NCI-H187 treated with DMSO at 0.1 percent for 48 hours (cell line): Measurements from ENCODE around the gene OR13C9.
"Not testable (repeated sequence)": the region's sequence is repeated elsewhere in the genome, so short reads cannot be mapped to it uniquely, and the experiment has no call there.

Experiments
- DNase-seq: peaks from one replicate; lab custom pipeline; 2025; lab: John Stamatoyannopoulos, UW

Gene OR13C9, protein sequence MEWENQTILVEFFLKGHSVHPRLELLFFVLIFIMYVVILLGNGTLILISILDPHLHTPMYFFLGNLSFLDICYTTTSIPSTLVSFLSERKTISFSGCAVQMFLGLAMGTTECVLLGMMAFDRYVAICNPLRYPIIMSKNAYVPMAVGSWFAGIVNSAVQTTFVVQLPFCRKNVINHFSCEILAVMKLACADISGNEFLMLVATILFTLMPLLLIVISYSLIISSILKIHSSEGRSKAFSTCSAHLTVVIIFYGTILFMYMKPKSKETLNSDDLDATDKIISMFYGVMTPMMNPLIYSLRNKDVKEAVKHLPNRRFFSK

DNA sequence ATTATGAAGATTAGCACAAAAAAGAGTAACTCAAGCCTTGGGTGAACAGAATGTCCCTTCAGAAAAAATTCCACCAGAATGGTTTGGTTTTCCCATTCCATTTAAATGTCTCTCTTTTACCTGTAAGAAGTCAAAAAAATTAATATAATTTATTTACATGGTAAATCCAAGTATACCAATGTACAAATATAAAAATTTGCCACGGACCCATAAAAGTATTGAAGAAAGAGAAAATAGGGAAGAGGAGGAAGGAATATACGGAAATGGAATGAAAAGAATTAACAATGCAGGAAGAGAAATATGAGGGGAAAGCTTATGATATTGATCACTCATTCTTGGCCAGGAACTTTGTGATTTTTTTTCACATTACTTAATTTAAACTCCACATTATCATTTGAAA, at the start of gene OR13C9:
Gene OR13C9 (minus strand): TSS at position 101 of the 400 bp plus-strand sequence. CDS start 0 bp downstream, at position 101.
- DNase-seq: no peak

DNA sequence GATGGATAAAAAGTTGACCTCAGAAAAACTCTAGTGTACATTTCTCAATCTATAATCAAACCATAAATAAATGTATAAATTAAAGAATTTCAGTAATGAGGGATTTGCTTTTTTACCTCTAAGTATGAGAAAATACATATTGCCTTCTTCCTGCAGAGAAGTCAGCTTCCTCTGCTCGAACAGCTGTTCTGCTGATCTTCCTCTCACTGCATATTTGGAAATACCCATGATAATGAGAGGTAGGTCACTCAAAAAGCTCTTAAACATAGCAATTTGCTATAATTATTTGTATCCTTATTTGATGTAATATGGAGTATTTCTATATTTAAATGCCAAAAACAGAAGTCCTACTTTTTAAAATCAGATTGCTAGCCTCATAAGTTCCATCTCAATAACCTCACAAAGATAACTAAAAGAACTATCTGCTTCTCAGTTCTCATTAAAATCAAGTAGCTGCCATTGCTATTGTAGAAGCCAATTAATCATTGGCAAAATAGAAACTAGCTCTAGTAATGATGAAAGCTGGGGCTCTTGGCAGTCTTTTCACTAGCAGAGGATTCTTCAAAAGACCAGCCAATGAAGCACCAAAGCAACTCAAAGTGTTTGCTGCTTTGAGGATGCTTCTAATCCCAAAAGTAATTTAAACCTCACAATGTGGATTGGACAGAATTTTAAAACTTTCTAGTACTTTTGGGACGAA, 40.6 kb upstream of the OR13C9 start:
- DNase-seq: no peak

DNA sequence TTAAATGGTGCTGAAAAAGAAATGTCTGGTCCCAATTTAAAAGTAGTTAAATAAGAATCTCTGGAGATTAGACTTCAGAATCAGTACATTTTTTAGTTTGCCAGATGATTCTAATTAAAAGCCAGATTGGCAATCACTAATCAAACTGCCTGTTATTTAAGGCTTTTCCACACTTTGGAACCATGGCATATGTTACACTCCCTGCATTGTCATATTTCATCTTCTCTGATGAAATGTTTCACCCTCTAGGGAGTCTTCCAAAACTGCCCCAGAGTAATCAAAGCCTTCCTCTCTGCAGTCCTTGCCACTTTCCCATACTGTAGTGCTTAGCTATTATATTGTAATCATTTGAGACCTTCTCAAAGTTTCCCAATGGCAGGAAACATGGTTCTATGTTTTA, 17.5 kb upstream of the OR13C9 start:
- no peak for DNase-seq

DNA sequence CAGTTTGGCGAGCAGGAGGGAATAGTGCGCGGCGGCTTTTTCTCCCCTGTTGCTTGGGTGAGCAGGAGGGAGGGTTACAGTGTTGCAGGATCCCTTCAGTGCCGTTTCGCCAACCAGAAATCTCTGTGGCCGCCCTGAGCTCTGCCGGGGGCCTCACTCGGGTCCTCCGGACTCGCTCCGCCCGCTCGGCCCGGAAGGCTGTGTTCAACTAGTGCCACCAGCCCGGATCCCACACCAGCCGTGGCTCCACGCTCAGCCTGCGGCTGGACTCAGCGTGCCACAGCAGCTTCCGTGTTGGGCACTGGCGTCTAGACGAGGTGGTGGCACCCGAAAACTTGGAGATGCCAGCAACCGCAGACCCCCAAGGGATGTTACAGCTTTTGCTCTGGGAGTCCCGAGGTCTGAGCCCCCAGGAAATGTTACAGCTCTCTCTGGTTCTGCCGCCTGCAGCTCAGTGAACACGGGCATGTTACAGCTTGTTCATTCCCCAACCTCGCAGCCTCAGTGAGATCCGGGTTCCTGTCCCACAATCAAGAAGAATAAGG, 16.0 kb upstream of the OR13C9 start:
- no peak for DNase-seq

GRCh38 chr9:104625964-104626363, 8.0 kb upstream of the OR13C9 start:
- not testable (repeated sequence) for DNase-seq

GRCh38 chr9:104617418-104617817, 586 bp downstream of the OR13C9 start:
- DNase-seq: no peak

GRCh38 chr9:104611213-104611612, 6.8 kb downstream of the OR13C9 start:
- DNase-seq: no peak

- DNase-seq: no peak
Observed at GRCh38 chr9:104608336-104608735, 9.7 kb downstream of the OR13C9 start.

- no peak for DNase-seq
Observed at GRCh38 chr9:104606152-104606551, 11.9 kb downstream of the OR13C9 start.

DNA sequence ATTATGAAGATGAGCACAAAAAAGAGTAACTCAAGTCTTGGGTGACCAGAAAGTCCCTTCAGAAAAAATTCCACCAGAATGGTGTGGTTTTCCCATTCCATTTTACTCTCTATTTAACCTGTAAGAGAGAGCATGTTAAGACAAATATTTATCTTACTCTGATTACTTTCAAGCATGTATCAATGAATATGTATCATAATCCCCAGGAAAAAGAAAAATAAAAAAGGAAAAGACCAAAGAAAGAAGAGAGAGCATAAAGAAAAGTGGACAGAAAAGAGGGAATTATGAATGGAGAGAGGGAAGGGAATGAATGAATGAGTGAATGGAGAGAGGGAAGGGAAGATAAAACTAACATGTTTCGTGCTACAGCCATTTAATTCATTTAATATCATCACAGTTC, 12.5 kb downstream of the OR13C9 start, which contains the start of gene OR13C2:
Gene OR13C2 (minus strand): TSS at position 101 of the 400 bp plus-strand sequence. CDS start 0 bp downstream, at position 101.
- DNase-seq: not testable (repeated sequence)

GRCh38 chr9:104604801-104605200, 13.2 kb downstream of the OR13C9 start:
- no peak for DNase-seq

GRCh38 chr9:104599313-104599712, 18.7 kb downstream of the OR13C9 start, which contains the start of gene OR13C5:
TSS of gene OR13C5 (minus strand) at chr9:104599413. CDS start at chr9:104599413, 0 bp downstream.
- DNase-seq: not testable (repeated sequence)

GRCh38 chr9:104598749-104599148, 19.3 kb downstream of the OR13C9 start:
- DNase-seq: not testable (repeated sequence)

GRCh38 chr9:104589626-104590025, 28.4 kb downstream of the OR13C9 start:
- no peak for DNase-seq

DNA sequence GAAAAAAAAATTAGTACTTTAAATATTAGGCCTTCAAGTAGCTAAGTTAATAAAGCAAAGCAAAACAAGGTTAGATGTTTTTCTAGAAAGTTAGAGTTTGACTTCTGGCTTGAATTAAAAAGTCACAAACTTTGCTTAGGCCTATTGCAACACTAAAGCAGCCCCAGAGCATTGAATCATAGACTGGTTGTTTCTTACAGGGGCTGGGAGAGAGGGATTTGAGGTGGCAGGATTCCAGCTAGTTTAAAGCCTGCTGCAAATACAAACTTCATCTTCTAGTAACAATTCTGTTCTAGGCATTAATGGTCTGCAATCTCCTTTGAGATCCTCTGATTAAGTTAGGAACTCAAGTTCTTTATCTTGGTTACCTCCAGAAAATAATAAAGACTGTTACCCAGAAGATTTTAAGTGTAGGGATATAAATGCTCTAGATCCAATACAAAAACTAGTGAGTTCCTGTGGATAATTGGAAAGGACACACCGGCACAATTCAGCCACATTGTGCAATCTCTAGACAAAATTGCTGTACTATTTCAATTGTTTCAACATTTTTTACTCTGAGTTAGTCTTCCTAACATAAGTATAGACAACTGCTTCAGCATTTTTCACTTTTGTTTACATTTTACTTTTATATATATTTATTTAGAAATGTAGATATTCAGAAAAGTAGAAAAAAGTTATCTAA, 31.4 kb downstream of the OR13C9 start:
- DNase-seq: no peak

DNA sequence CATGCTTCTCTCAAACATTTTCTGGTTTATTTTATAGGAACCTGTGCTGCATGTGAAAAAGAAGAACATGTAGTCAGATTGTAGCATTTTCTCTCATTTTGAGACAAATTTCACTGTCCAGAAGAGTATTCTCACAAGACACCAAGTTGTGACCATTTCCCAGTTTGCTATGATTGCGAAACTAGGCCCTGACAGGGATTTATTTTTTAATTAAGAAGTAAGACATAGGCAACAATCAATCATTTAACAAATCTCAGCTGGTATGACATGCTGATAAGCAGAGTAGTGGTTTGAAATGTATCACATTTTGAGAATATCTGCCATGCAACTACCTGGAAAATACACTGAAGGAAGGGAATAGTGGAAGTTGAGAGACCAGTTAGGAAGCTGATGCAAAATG, 37.4 kb downstream of the OR13C9 start:
- DNase-seq: no peak

DNA sequence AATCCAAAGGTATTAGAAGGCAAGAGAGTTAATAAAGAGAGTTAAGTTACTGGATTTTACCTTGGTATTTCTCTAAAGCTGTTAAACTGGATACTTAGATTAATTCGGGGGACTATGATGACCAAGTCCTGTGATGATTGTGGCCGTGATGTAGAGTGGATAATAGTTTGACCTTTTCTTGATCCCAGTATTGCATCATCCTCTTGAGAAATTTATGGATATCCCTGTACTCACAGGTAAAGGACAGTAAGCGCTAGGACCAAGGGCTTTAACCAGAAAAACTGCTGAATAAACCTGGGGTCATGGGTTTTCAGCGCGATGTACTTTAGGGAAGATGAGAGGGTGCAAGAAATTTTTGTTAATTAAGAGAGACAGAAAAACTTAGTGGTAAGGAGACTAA, 40.7 kb downstream of the OR13C9 start:
- no peak for DNase-seq

- DNase-seq: no peak
Observed at GRCh38 chr9:104575456-104575855, 42.5 kb downstream of the OR13C9 start.

DNA sequence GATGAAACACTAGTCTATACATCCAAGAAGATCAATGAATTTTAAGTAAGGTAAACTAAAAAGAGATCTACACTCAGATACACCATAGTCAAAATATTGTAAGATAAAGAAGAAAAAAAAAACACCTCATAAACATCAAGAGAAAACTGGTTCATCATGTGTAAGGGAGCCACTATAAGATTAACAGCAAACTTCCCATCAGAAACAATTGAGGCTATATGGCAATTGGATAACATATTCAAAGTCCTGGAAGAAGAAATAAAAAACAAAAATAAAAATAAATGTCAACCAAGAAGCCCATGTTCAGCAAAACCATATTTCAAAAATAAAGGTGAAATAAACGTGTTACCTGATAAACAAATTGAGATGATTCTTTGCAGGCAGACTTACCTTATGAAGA, 45.4 kb downstream of the OR13C9 start:
- no peak for DNase-seq

DNA sequence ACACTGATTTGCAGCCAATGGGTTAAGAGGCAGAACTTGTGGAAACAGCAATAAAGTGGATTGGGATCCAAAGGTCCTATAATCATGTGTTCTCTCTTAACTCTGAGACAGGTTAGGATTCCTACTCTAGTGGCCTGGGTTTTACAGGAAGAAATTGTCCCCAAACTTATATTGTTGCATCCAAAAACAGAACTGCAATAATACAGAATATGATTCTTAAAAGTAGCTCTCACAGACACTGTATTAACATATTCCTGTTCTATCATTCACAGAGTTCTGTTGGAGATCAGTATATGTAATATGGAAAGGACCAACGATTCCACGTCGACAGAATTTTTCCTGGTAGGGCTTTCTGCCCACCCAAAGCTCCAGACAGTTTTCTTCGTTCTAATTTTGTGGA, 49.1 kb downstream of the OR13C9 start, which contains the start of gene OR13C8:
Gene OR13C8 (plus strand): TSS at position 301 of the 400 bp plus-strand sequence. CDS start 0 bp downstream, at position 301.
- no peak for DNase-seq
